CD4-positive, alpha-beta T cell treated with Interleukin-4 for 4 hours (primary cell): ENCODE measurements around the gene TTL.
"Not testable (repeated sequence)": the region's sequence is repeated elsewhere in the genome, so short reads cannot be mapped to it uniquely, and the experiment has no call there.

ENCODE experiments used
- DNase-seq: peaks from one replicate; pipeline ENCODE4 v3.0.0-alpha.2; 2020

Gene TTL

DNA sequence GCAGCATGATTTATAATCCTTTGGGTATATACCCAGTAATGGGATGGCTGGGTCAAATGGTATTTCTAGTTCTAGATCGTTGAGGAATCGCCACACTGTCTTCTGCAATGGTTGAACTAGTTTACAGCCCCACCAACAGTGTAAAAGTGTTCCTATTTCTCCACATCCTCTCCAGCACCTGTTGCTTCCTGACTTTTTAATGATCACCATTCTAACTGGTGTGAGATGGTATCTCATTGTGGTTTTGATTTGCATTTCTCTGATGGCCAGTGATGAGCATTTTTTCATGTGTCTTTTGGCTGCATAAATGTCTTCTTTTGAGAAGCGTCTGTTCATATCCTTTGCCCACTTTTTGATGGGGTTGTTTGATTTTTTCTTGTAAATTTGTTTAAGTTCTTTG is 42.3 kb downstream of the TTL start:
- not testable (repeated sequence) for DNase-seq

GRCh38 chr2:112528541-112528940 is 46.6 kb downstream of the TTL start:
- no peak for DNase-seq

DNA sequence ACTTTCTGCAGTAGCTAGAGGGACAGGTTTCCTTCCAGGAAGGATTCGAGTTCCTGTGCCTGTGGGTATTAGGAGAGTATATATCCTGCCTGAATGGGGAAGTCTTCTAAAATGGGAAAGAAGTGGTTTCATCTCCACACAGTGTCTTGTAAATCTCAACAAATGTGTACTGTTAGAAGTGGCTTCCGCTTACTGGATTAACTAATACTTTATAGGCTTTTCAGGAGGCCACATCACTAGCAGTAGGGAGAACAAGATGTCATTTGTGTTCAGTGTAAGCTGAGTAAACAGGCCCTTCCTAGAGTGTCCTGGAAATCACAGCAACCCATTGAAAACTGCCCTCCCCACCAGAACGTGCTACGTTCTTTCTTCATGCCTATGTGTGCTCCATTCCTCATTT is 47.8 kb downstream of the TTL start:
- DNase-seq = no peak

DNA sequence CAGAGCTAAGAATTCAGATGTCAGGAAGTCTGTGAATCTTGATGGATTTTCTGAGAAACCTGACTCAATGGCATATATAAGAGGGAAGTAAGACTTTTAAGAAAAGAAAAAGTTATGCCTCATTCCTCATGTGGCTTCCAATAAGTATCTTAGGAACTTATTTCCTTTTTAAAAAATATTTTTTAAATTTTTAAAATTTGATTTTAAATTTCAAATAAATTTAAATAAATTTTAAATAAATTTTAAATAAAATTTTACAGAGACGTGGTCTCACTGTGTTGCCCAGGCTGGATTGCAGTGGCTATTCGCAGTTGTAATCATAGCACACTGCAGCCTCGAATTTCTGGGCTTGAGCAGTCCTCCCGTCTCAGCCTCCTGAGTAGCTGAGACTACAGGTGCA is 48.8 kb downstream of the TTL start:
- DNase-seq = no peak

DNA sequence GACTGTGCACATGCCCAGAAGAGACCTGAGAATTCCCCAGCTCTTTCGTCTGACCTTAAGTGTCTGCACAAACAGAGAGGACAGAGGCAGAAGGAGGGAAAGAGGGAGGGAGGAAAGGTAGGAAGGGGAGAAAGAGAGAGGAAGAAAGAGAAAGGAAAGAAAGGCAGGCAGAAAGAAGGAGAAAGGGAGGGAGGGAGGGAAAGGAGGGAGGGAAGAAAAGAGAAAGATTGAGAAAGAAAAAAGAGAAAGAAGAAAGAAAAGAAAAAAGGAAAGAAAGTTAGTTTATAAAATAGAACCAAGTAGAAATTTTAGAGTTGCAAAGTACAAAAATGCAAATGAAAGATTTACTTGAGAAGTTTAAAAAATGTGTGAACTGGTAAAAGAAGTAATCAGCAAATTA is 52.9 kb downstream of the TTL start:
- DNase-seq = no peak

DNA sequence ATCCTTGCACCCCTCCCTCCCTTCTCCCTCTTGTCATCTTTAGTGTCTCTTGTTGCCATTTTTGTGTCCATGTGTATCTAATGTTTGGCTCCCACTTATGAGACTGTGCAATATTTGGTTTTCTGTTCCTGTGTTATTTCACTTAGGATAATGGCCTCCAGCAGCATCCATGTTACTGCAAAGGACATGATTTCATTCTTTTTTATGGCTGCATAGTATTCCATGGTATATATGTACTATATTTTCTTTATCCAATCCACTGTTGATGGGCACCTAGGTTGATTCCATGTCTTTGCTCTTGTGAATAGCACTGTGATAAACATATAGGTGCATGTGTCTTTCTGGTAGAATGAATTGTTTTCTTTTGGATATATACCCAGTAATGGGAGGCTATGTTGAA is 54.7 kb downstream of the TTL start:
- DNase-seq = not testable (repeated sequence)

- DNase-seq = no peak
Observed at GRCh38 chr2:112539306-112539705, 57.4 kb downstream of the TTL start.

DNA sequence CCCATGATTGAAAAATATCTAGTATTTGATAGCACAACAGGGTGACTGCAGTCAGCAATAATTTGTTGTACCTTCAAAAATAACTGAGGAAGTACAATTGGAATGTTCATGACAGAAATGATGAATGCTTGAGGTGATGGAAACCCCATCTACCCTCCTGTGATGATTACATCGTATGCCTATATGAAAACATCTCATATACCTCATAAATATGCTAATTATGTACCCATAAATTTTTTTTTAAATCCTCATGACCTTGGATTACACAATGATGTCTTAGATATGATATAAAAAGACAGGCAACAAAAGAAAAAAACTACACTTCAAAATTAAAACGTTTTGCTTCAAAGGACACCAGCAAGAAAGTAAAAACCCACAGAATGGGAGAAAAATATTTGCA is 59.0 kb downstream of the TTL start:
- DNase-seq = no peak

DNA sequence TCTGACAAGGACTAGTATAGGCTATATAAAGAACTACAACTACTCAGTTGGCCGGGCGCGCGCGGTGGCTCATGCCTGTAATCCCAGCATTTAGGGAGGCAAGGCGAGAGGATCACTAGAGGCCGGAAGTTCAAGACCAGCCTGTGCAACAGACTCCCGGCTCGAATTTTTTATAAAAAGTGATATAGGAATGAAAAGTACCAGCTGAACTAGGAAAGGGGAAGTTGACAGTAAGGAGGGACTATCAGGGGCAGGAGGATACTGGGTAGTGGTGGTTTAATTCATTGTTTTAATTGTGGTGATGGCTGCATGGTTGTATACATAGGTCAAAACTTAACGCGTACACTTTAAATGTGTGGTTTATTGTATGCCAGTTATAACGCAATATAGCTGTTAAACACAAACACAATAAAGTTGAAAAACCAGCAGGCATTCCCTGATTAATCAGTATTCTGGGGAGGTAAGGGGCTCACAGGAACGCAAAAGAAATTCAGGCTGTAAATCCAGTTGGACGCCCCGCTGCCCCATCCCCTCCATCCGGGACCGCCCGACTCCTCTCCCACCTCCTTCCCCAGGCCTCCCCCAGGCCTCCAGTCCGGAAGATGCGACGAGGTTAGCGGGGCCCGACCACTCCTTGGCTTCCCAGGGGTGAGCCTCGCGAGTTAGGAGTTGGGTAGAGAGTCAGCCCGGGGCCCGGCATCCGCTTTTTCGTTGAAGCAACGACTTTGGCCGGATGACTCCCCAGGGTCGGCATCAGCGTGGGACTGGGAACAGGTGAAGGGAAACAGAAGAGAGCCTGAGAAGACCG is 59.6 kb downstream of the TTL start:
- no peak for DNase-seq

DNA sequence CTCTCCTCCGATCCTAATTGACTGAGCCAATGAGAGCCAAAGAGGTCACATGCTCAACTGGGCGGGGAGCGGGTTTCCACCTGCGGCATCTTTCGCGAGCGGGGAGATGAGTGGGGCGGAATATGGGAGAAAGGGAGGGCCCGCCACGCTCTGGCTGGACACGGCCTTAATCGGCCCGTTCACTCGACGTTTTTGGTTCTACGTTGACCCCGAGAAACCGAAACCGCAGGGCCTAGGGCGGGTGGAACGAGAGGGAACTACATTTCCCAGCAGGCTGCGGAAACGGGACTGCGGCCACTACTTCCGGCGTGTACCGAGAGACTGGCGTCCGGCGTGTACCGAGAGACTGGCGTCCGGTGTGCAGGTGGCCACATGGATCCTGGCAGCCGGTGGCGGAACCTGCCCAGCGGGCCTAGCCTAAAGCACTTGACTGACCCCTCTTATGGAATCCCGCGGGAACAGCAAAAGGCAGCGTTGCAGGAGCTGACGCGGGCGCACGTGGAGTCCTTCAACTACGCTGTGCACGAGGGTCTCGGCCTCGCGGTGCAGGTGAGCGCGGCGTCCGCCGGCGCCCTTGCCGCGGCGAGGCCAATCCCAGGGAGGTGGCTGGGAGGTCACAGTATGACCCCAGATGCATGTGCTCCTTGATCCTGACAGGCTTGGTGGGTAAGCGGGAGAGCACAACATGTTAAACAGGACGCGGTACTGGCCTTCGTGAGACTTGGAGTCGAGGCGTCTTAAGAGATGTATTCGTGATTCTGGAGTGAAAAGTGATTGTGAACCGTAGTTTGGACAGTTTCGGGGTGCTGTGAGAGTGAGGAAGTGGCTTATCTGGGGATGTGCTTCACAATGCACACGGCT is 60.4 kb downstream of the TTL start, which contains the start of gene POLR1B:
Gene POLR1B, plus strand, starts transcription at position 343 of the 861 bp plus-strand sequence. Its CDS starts 30 bp downstream, at position 373.
- peak; percentile 71 for DNase-seq

DNA sequence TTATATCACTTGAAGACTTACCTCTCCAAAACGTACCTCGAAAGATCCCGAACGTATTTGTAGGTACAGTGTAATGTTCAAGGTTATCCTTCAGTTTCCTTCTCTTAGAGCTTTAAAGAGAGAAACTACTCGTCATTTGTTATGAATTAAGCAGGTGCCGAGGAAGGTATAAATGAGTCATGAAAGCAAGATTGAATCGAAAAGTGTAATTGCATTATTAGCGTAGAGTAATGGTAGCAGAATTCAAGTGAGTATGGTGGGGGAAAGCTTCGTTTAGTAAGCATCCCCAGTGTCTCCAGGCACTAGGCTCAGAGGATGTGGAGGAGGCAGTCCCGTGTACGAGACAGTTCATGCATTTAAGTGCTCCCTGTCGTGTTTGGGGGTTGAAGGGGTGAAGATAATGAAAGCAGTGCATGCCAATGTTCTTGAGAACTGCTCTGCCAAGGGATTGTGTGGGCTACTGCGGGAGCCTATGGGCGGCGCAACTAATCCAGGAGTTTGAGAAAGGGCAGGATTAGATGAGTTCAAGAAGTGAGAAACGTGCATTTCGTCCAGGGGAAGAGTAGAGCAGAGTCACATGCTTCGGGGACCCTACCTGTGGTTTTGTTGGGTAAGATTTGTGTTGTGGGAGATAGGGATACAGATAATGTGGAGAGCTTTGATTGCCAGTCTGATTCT is 61.2 kb downstream of the TTL start:
- peak; percentile 4 for DNase-seq

DNA sequence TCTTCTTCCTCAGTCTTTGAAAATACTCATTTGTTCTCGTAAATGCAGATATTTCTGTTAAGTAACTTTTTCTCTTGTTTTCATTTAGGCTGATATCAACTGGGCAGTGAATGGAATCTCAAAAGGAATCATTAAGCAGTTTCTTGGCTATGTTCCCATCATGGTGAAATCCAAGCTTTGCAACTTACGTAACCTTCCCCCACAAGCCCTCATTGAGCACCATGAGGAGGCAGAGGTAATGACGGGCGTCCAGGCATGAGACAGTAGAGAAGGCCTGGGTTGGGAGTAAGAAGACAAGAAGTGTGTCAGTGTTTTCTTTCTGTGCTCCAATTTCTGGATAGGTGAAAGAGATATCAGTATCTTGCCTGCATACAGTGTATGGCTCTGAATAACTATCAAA is 65.4 kb downstream of the TTL start:
- DNase-seq = no peak

- no peak for DNase-seq
Observed at GRCh38 chr2:112548980-112549379, 67.0 kb downstream of the TTL start.

- no peak for DNase-seq
Observed at GRCh38 chr2:112566104-112566503, 84.1 kb downstream of the TTL start.

GRCh38 chr2:112566508-112566907 is 84.6 kb downstream of the TTL start:
- not testable (repeated sequence) for DNase-seq

DNA sequence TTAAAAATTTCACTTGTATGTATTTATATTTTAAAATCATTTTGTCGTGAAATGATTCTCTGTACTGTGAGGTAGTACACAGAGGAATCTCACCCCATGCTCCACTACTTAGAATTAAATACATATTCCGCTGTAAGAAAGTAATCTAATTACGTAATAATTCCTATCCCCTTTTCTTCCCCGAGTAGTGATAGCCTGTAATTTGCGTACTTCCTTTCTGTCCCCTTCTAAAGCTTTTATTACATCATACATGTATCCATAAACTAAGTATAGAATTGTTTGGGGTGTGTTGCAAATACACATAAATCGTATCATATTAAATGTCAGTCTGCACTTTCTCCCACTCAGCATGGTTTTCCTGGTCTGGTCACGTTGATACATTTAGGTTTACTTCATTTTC is 90.0 kb downstream of the TTL start:
- DNase-seq = no peak

GRCh38 chr2:112577756-112578155 is 95.8 kb downstream of the TTL start:
- DNase-seq = no peak

GRCh38 chr2:112579241-112579640 is 97.3 kb downstream of the TTL start:
- no peak for DNase-seq

DNA sequence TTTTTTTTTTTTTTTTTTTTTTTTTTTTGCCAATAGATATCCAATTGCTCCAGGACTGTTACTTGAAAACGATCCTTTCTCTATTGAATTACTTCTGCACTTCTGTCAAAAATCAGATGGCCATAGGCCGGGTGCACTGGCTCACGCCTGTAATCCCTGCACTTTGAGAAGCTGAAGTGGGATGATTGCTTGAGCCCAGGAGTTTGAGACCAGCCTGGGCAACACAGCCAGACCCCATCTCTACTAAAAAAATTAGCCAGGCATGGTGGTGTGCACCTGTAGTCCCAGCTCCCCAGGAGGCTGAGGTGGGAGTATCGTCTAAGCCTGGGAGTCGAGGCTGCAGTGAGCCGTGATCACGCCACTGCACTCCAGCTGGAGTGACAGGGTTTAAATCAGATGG is 98.1 kb downstream of the TTL start:
- DNase-seq = no peak

DNA sequence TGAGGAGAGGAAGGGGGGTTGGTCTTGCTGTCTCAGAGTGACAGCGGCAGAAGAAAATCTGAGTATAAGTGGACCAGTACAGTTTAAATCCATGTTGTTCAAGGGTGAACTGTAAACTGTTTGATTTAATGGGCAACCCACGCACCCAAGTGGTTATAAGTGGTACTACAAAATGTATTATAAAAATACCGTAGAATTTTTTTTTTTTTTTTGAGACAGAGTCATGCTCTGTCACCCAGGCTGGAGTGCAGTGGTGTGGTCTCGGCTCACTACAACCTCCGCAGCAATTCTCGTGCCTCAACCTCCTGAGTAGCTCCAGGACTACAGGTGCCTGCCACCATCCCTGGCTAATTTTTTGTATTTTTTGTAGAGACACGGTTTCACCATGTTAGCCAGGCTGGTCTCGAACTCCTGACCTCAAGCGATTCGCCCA is 100.4 kb downstream of the TTL start:
- DNase-seq = peak; percentile 75

DNA sequence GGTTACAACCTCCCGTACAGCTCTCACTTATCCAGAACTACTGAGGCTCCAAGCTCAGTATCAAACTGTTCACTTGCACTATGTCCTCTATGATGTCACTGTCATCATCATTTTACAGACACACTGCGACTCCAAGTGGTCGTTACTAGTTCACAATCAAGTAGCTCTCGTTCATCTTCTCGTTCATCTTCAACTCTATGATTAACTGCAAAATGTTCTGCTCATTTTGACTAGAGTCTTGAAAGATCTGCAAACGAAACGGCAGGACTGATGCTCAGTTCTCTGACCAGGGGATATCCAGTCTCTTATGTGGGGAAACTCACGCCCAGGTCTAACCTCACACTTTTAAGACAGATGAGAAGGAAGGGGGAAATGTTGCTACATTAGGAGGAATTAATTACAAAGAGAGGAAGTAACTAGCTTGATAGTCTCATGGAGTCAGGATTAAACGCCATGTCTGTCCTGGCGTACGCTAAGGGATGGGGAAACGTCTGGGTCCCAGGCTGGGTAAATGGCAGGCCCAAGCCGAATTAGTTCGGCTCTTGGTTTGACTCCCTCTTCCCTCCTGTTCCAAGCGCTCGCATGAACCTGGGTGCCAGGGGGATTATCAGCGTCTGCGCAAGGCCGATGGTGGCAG is 101.7 kb downstream of the TTL start:
- DNase-seq = peak; percentile 2

DNA sequence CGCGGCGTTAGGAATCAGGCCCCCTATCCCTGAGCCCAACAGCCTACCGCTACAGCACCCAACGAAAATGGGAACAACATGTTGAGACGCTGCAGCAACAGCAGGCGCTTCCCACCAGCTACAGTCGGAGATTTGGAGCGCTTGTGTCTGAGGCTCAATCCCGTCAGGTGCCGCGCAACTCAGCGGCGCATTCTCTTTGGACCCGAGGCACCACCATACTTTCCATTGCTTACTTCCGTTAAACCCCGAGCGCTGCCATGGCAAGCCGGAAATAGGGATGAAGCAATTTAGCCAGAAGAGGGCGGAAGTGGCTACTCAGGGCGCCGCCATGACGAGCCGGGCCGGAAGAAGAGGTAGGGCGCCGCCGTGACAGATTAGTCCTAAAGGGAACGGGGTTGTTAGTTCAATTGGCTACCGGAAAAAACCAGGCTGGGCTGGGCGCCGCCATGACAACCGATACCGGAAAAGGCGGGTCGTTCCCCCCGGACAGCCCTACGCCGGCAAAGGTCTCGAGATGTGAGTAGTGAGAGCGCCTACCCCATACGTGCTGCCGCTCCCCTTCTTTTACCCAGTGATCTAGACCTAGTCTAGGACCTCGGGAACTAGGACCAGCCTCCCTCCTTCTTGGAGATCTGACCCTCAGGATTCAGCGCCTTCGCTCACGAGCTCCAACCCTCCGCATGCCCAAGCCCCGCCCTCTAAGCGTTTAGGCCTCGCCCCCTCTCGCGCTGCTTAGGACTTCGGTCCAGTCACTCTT is 102.4 kb downstream of the TTL start, which contains the start of gene CHCHD5:
Gene CHCHD5, plus strand, starts transcription at position 476 of the 757 bp plus-strand sequence. Its CDS starts 39 bp downstream, at position 515.
- DNase-seq = peak; percentile 96
